ENCODE results near the gene CHMP3.

Gene CHMP3

DNA sequence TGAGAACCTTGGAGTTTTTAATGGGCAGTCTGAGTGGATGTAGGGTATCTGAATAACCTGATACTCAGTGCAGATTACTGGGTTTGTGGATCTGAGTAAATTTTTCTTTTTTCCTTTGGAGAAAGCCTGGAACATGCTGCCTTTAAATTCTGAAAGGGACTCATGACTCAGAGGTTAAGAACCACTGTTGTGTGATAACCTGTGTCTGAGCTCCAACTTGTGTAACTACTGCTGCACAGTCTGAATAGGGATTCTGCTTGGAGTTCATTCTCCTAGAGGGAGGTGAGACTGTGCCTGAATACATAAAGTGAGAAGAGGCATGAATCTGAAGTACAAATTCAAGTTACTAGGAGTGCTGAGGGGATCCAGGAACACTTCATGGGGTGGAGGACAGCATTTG, 85.9 kb downstream of the CHMP3 start:
- FAIRE-seq (no peak), DNase-seq (ENCODE audit: extremely low spot score, insufficient read length, low read depth) (no peak)

DNA sequence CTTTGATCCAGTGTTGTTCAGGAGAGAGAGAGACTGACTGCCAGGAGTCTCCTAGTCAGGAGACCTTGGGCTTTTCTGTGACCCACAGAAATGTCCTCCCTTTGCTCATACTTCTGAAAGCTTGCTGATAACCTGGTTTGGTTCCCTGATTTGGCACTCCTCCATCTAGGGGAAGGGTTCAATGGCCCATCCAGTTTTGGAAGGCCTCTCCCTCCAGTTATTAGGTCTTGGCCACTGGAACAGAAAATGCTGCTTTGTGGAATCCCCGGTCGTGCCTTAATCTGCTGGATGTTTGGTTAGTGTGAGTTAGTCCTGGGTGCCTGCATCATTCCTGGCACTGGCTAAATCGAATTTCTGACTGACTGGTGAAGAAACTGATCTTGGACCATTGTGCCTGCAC, 86.3 kb downstream of the CHMP3 start:
- DNase-seq (ENCODE audit: extremely low spot score, insufficient read length, low read depth) (no peak), FAIRE-seq (no peak)

DNA sequence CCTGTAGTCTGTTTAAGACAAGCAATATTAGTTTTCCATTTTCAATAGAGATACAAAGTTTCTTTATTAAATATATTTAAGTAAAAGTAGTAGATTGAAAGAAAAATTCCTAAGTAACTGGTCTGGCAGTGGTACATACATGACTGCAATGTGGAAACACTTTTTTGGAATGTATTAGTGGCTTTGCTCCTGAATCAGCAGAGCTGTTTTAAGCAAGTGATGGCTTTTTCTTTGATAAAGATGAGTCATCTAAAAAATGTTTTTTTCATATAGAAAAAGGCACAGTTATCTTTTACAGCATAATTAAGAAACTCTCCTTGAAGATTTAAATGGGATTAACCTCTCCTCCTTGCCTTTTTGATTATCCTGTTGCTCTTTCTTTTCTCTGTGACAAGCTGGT, 87.2 kb downstream of the CHMP3 start:
- DNase-seq (ENCODE audit: extremely low spot score, insufficient read length, low read depth) (no peak), FAIRE-seq (no peak)

DNA sequence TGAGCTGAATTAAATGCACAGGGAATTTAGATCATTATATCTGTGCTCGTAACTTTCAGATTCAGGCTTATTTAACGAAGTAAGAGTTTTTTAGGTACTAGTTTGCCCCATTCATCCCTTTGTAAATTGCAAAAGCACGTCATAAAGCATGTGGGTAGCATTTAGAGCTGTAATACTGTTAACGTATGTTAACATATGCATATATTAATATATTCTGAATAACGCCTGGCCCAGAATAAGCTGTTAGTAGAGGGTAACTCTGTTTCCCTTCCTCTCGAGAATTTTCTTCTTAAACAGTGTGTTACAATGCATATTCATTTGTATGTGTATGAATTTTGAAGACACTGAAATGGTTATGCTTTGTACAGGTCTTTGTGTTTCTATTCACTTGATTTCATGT, 91.6 kb downstream of the CHMP3 start:
- DNase-seq (ENCODE audit: extremely low spot score, insufficient read length, low read depth) (no peak), FAIRE-seq (no peak)

DNA sequence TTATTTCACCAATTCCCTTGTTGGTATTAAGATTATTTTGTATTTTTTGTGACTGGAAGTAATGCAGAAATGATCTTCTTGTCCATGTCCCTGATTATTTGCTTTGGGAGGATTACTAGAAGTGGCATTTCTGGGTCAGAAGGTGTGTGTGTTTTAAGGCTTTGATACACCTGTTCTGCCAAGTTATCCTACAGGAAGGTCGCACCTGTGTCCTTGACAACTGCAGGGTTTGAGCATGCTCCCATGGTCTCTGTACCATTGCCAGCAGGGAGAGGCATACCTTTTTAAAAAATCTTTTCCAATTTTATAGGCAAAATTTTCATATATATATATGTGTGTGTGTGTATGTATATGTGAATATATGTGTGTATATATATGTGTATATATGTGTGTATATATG, 92.4 kb downstream of the CHMP3 start:
- FAIRE-seq (no peak), DNase-seq (ENCODE audit: extremely low spot score, insufficient read length, low read depth) (no peak)

DNA sequence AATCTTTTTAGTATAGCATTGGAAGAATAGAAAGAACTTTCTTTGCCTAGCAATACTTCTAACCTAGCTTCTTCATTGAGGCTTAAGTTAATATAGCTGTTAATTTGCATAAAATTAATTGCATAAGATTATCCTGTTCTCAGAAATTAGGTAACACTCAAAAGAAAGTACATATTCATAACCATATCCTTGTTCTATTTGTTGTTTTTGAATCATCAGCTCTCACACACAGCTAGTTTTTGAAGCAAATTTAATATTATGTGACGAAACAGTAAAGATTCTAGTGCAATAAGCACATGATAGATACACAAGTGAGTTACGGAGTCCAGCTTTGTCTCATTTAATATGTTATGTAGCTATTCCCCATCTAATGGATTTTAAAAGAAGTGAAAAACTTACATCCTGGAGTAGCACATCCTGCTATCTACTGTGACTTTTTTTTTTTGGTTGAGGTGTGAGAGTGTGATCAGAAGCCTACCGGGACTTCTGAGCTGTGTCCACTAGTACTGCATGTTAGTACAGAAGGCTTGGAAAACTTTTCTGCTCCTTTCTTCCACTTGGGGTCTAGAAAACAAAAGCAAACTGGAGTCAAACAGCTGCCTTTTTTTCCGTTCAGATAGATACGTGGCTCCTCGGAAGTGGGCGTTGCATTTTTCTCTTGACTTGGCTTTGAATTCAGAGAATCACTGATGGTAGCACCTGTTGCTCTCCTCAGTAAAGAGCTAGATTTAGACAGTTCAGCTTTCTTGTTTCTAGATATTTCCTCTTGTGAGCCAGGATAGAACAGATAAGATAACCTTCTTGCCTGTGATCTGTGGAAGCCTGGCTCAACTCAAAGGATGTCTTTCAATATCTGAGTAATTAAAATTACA, 94.8 kb downstream of the CHMP3 start:
- no peak for FAIRE-seq
- DNase-seq (ENCODE audit: extremely low spot score, insufficient read length, low read depth) = no peak

DNA sequence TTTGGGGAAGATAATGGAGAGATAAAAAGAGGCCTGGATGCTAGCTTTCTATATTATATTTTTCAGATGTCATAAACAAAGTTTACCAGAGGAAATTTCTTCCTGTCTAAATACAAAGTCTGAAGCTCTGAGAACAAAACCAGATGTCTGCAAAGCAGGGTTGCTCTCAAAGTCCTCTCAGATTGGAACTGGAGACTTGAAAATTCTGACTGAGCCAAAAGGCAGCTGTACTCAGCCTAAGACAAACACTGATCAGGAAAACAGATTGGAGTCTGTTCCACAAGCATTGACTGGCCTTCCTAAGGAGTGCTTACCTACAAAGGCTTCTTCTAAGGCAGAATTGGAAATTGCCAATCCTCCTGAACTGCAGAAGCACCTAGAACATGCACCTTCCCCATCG, 96.9 kb downstream of the CHMP3 start:
- no peak for FAIRE-seq
- no peak for DNase-seq (ENCODE audit: extremely low spot score, insufficient read length, low read depth)

DNA sequence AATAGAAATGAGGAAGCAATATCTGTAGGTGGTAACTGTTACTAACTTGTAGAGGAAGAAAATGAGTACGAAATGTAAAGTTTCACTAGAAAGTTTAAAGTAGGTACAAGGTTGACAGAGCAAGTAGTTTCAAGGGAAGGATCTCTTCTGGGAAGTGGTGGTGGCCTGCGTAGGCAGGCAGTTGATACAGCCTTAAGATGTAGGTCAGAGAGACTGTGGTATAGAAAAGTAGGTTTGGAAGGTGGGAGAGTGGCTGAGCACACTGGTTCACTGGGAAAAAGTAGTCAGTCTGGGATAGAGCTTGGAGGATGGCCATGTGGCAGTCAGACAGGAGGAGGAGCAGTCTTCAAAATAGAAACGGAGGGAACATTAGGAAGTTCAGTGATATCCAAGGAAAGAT, 98.6 kb downstream of the CHMP3 start:
- DNase-seq (ENCODE audit: extremely low spot score, insufficient read length, low read depth) = no peak
- FAIRE-seq = no peak

DNA sequence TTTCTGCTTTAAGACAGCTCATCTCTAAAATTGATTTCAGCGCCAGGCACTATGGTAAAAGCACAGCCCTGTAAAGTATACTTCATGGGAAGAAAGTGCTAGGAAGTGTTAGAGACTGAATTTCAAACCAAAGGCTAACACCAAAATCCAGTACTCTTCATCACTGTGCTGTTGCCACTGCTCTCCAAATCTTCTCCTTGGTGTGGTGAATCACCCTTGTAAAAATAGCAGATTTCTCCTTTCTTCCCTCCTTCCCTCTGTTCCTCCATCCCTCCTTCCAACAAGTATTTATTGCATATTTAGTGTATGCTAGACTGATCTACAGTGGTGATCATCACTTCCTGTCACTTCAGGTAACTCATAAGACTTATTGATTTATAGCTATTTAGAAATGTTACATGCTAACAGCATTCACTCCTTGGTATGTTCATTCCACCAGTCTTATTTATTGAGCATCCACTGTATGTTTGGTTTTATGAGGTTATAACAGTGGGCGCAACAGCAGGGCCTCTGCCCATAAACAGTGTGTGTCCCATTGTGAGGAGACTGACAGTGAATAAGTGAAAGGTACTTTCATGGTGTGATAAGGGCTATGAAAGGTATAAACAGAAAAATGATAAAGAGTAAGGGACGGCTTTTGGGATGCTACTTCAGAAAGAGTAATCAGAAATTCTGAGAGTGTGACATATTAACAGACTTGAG, 102.0 kb downstream of the CHMP3 start:
- FAIRE-seq (no peak), DNase-seq (ENCODE audit: extremely low spot score, insufficient read length, low read depth) (no peak)

DNA sequence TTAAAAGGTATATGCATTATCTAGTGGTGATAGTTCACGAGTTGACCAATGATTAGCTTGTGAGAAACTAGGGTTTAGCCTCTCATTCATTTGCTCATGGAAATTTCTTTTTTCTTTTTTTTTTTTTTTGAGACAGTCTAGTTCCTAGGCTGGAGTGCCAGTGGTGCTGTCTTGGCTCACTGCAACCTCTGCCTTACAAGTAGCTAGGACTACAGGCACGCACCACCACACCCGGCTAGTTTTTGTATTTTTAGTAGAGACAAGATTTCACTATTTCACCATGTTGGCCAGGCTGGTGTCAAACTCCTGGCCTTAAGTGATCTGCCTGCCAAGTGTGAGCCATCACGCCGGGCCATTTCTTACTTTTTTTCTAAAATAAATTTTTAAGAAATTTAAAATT, 108.1 kb downstream of the CHMP3 start:
- no peak for FAIRE-seq
- DNase-seq (ENCODE audit: extremely low spot score, insufficient read length, low read depth) = no peak

DNA sequence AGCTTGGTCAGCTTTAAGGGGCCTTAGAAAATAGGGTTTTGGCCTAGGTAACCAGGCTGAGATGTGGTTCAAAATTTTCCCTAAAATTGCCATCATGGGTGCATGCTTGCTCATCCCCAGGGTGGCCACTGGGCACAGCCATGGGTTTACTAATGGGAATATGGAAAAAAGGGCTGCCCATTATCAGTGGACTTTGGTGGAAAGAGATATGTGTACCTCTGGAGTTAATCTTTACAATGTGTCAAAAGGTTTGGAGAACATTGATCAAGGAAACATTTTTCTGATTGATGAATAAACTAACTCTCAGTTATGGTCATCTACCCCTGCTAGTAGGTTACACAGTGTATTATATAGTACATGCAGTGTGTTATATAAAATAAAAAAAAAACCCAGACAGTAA, 109.0 kb downstream of the CHMP3 start:
- no peak for FAIRE-seq

DNA sequence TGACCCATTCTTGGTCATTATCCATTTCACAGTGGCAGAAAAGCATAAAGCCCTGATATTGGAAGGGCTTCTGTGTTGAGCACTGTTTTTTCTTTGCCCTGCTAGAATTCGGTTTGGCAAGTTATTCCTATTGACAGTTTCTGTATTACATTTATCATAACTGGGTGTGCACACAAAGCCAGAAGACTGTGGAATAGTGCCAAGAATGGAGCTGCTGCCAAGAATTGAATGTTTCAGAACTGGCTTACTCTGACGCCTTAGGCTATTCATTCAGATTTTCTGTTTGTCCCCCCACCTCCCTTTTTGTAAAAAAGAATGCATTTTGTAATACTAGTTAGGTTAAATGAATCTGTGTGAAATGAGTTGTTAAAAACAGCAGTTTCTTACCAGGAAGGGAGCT, 109.4 kb downstream of the CHMP3 start:
- FAIRE-seq (no peak), DNase-seq (ENCODE audit: extremely low spot score, insufficient read length, low read depth) (no peak)

More for the DNA sequence above, 109.0 kb downstream of the CHMP3 start:
- no peak for DNase-seq (ENCODE audit: extremely low spot score, insufficient read length, low read depth)

Data from GM18507 (cell line).